CD1c-positive myeloid dendritic cell (primary cell): ENCODE results near the gene IL31RA.

Experiments
- DNase-seq: peaks from one replicate; pipeline ENCODE4 v3.0.0-alpha.2; 2016; ENCODE audit errors: extremely low spot score

Gene IL31RA

GRCh38 chr5:55902696-55903095, 51.5 kb downstream of the IL31RA start:
- DNase-seq: no peak

DNA sequence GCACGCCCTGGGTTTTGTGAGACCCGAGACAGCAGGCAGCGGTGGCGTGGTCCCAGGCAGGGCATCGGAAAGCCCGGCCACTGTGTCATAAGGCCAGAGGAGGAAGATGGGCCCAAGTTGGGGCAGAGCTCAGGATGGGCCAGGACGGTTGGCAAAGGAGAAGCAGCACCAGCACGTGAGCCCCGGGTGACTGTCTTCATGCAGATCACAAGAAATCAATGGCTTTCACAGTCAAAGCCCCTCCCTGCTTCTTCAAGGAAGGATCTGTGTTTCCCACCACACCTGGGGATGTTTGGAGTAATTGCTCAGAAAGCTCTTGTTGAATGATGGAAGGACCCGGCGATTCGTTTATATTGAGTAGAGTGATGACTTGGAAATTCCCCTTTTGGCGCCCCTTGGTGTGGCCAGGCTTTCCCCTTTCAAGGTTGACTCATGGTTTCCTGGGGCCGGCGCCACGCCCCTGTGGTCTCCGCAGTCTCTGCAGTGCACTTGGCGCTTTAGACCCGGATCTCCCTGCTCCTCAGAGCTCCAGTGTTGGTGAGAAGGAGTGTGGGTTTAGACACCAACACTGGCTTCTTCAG, 52.1 kb downstream of the IL31RA start:
- peak; percentile 66 for DNase-seq

- no peak for DNase-seq
Measured at GRCh38 chr5:55904152-55904551, 53.0 kb downstream of the IL31RA start.

DNA sequence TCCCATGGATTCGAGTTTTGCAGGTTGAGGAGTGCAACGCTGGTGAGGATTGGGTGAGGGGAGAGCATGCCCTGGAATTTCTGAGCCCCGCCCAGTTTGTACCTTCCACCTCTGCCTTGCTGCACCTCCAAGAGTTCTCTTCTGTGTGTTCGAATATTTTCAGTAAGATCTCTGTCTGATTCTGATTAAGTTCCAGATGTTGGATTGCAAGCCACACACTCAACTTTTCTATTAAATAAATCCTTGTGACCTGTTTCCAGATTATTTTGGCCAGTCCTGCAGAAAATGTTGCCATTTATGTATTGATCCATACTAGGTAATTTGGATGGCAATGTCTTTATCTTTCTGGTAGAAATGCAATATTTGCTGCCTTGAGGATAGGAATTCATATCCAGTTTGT, 54.1 kb downstream of the IL31RA start:
- no peak for DNase-seq

DNA sequence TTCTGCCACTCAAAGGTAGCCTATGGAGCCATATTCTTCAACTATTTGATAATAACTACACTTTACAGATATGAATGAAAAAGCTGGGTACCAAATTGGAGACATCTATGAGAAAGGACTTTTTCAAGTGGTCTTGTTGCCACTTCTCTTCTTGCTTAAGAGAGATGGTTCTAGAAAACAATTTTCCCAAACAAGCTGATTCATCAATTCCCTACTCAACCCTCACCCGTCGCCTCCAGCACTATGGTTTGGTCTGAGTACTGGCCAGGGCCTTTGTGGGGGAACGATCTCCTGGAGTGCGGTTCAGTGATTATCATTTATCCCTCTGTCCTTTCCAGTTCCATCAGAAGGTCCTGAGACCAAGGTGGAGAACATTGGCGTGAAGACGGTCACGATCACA, 56.8 kb downstream of the IL31RA start:
- no peak for DNase-seq

GRCh38 chr5:55908804-55909203, 57.6 kb downstream of the IL31RA start:
- no peak for DNase-seq

DNA sequence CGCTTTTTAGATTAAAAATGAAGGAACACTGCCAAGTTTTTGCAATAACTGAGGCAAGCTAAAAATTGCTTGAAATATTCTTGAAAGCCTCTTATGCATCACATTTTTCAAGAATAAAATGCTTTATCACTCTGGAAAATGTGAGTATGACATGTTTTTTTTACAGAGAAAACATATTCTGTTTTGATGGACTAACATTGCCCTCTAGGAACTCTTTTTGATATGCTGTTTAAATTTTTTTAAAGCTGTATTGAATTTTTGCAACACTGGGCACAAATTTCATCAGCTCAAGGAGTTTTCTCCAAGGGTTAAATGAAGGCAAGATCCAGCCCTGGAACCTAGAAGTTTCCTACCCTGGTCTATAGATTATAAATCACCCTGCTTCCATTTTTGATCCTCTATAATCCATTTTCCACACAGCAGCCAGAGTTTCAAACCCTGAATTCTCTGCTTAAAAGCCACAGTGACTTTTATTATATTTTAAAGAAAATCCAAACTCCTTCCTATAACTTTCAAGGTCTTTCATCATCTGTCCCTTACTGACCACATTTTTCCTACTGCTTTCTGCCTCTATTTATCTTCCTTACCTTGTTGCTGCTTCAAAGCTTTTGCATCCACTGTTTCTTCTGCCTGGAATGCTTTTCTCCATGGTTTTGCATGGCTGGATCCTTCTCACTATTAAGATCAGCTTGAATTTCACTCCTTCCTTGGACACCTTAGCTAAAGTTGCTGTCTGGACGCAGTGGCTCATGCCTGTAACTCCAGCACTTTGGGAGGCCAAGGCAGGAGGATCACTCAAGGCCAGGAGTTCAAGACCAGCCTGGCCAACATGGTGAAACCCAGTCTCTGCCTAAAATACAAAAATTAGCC, 60.9 kb downstream of the IL31RA start:
- no peak for DNase-seq

DNA sequence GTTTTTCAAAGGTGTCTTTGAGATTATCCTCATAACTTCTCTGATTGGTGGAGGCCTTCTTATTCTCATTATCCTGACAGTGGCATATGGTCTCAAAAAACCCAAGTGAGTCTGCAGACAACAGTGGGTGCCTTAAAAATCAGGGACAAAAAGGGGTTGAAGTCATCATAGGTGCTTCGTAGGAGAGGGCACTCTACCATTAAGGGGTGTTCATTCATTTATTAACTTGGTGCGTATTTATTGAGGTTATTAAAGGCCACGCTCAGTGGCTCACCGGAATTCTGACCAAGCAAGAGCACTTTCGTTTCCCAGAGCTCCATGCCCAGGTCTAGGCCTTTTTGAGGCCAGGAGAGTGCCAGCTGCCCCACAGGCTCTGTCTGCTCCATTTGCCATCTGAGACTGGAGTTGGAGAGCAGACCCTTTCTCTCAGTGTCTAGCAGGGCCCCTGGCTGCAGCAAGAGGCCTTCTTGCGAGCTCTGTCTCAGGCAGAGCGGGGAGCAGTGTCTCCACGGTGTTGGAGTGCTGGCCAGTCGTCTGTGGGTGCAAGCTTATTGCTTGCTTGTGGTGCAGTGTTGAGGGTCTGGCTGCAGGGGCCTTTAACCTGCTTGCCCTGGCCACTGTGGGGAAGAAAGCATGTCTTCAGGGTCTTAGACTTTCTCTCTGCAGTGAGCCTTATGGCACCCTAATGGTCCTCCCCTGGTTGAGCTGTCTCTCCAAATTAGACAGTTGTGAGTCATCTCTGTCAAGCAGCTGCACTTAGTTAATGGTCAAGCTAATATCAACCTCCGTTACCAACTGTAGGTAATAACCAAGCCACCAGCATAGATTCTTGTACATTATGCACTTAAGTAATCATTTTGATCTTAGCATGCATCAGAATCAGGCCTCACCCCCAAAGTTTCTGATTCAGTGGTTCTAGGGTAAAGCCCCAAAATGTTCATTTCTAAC, 62.6 kb downstream of the IL31RA start:
- no peak for DNase-seq

- no peak for DNase-seq
Measured at GRCh38 chr5:55914971-55915370, 63.8 kb downstream of the IL31RA start.

DNA sequence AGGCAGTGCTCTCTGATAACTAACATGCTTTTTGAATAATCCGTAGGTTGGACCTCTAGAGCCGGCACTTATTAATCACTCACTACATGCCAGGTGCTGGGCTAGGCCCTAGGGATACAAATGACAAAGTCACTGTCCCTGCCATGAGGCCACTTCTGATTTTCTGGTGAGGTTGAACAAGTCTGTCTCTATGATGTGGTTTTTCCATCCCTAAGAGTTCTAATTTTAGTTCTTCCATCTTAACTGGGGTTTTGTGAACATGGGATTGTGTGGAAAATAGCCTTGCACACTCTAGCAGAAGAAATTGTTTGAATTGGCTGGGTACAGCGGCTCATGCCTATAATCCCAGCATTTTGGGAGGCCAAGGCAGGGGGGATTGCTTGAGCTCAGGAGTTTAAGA, 64.6 kb downstream of the IL31RA start:
- DNase-seq: no peak

DNA sequence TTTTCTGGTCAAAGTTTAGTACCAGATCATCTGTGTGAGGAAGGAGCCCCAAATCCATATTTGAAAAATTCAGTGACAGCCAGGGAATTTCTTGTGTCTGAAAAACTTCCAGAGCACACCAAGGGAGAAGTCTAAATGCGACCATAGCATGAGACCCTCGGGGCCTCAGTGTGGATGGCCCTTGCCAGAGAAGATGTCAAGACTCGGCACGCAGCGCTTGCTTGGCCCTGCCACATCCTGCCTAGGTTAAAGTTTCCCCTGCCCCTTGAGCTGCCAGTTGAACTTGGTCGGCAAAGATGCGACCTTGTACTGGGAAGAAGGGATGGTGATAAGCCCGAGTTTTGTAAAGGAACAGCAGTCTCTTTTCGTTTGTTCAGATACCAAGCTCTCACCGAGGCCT, 65.8 kb downstream of the IL31RA start:
- DNase-seq: no peak

GRCh38 chr5:55917402-55918086, 66.4 kb downstream of the IL31RA start:
- DNase-seq: no peak

- no peak for DNase-seq
Measured at GRCh38 chr5:55918087-55919035, 67.2 kb downstream of the IL31RA start.

- DNase-seq: no peak
Measured at GRCh38 chr5:55919625-55920024, 68.5 kb downstream of the IL31RA start.

DNA sequence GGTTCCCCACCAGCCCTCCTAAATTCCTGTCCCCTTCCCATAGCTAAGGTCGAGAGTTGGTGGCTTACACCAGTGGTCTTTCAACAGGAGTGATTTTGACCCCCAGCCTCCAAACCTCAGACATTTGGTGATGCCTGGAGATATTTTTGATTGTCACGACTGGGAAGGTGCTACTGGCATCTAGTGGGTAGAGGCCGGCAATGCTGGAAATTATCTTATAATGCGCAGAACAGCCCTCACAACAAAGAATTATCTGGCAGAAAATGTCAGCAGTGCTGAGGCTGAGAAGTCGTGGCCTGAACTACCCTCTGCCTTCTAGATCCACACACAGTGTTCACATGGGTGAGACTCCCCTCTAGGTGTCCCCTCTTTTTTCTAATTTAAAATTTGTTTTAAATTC, 69.6 kb downstream of the IL31RA start:
- DNase-seq: no peak

- DNase-seq: no peak
Measured at GRCh38 chr5:55921617-55922016, 70.5 kb downstream of the IL31RA start.

GRCh38 chr5:55923177-55923771, 72.1 kb downstream of the IL31RA start:
- peak; percentile 42 for DNase-seq

GRCh38 chr5:55923865-55924500, 72.8 kb downstream of the IL31RA start:
- DNase-seq: no peak

GRCh38 chr5:55924744-55925143, 73.6 kb downstream of the IL31RA start:
- DNase-seq: no peak

DNA sequence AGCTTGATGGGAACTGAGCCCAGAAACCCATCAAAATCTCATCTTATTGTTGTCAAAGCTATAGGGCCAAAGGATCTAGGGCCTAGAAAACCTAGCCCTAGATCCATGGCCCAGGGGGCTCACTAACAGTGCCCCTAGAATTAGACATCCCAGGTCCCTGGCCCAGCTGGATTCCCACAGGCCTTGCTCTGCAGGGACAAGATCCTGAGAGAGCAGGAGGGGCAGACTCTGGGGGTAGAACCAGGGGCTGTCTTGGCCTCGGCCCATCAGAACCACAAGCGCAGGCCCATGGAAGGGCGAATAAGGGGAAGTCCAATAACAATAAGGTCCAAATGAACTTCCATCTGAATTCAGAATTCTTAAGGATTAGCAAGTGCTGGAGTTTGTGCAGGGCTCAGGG, 74.0 kb downstream of the IL31RA start:
- no peak for DNase-seq
